PC-3 (cell line): Measurements from ENCODE around the gene ZNF3. TPM values are rescaled to one million over a fixed set of nuclear protein-coding genes. Genes with fewer than 3 reads are reported as not detected.

Experiments
- ATAC-seq: fragments of 200-7000 bp; cut with Tn5 transposase; 2 replicates; pipeline ENCODE4 v1.9.1; 2020; ENCODE audit warnings: mild to moderate bottlenecking, moderate library complexity
- BruUV-seq: library from RNA; stranded (reverse); fragments of 400-500 nt; replicated peaks from 2 replicates; lab custom pipeline; 2021; lab: Mats Ljungman, UMichigan
- CTCF ChIA-PET: fragments of 300-600 bp; sonication (Branson Sonifier 250); formaldehyde crosslinking; loops from one replicate; lab custom pipeline; 2022; ENCODE audit warnings: antibody characterized with exemption; lab: Charles Lee
- POLR2A ChIA-PET: fragments of 300-600 bp; sonication (Branson Sonifier 250); formaldehyde crosslinking; loops from one replicate; lab custom pipeline; 2022; ENCODE audit warnings: antibody characterized with exemption; ENCODE audit not compliant: unreplicated experiment; lab: Charles Lee
- DNase-seq: peaks from one replicate; pipeline ENCODE4 v3.0.0-alpha.2; 2015
- H2AFZ ChIP-seq: fragments of 300-600 bp; sonication (generic); 2 replicates; pipeline ENCODE4 v1.6.0; 2016; ENCODE audit warnings: antibody characterized with exemption, low read length
- H3F3A ChIP-seq: fragments of 300-600 bp; sonication (generic); one replicate; pipeline ENCODE4 v1.6.0; 2017; ENCODE audit warnings: antibody characterized with exemption, low read length, control low read depth, mild to moderate bottlenecking; ENCODE audit not compliant: unreplicated experiment
- H3K27ac ChIP-seq: fragments of 300-600 bp; sonication (generic); 2 replicates; pipeline ENCODE4 v1.5.1; 2016; ENCODE audit warnings: mild to moderate bottlenecking, low read length
- H3K27me3 ChIP-seq: fragments of 300-600 bp; sonication (generic); 2 replicates; pipeline ENCODE4 v1.6.1; 2016; ENCODE audit warnings: low read length, mixed read lengths
- H3K36me3 ChIP-seq: fragments of 300-600 bp; sonication (generic); 2 replicates; pipeline ENCODE4 v1.6.1; 2016; ENCODE audit warnings: low read depth, mixed run types, low read length, mixed read lengths
- H3K4me1 ChIP-seq: fragments of 300-600 bp; sonication (generic); 2 replicates; pipeline ENCODE4 v1.5.1; 2016; ENCODE audit warnings: low read length; ENCODE audit not compliant: insufficient read depth
- H3K4me2 ChIP-seq: fragments of 300-600 bp; sonication (generic); 2 replicates; pipeline ENCODE4 v1.6.0; 2016; ENCODE audit warnings: low read length
- H3K4me3 ChIP-seq: fragments of 300-600 bp; sonication (generic); 2 replicates; pipeline ENCODE4 v1.5.1; 2016; ENCODE audit warnings: mild to moderate bottlenecking, low read length, mixed read lengths
- H3K79me2 ChIP-seq: fragments of 300-600 bp; sonication (generic); 2 replicates; pipeline ENCODE4 v1.6.1; 2017; ENCODE audit warnings: low read length, mixed read lengths
- H3K9ac ChIP-seq: fragments of 300-600 bp; sonication (generic); 2 replicates; pipeline ENCODE4 v1.6.0; 2016; ENCODE audit warnings: mild to moderate bottlenecking, low read length
- H3K9me2 ChIP-seq: fragments of 300-600 bp; sonication (generic); replicated peaks from 2 replicates; pipeline ENCODE4 v1.6.1; 2016; ENCODE audit warnings: mixed run types, low read length, mixed read lengths
- H3K9me3 ChIP-seq: fragments of 300-600 bp; sonication (generic); 2 replicates; pipeline ENCODE4 v1.6.1; 2016; ENCODE audit warnings: low read length, mixed read lengths
- H4K20me1 ChIP-seq: fragments of 300-600 bp; sonication (generic); 2 replicates; pipeline ENCODE4 v1.6.1; 2016; ENCODE audit warnings: low read length, mixed read lengths
- EZH2 ChIP-seq: fragments of 300-600 bp; sonication (generic); IDR thresholded peaks from one replicate; pipeline ENCODE4 v1.6.1; 2017; ENCODE audit warnings: antibody characterized with exemption, mild to moderate bottlenecking, low read length; ENCODE audit not compliant: unreplicated experiment
- EZH2phosphoT487 ChIP-seq: fragments of 300-600 bp; sonication (generic); IDR thresholded peaks from 2 replicates; pipeline ENCODE4 v1.6.1; 2018; ENCODE audit warnings: mild to moderate bottlenecking, antibody characterized with exemption, low read length, borderline replicate concordance
- intact Hi-C: fragments of 100-400 bp; cut with micrococcal nuclease; formaldehyde crosslinking; loops from 2 replicates; pipeline ENCODE4 v1.9.0; 2023
- total RNA-seq: library from RNA; depleted of rRNA; stranded (reverse); fragments of >200 nt; gene quantifications from 2 replicates; pipeline ENCODE4 v1.2.3, GENCODE V29; 2014
- TF ChIP-seq, protein P1 (sequence below): fragments of 300-600 bp; sonication (generic); conservative IDR thresholded peaks from 2 replicates; pipeline ENCODE4 v1.5.1; 2017; ENCODE audit warnings: antibody characterized with exemption, low read depth, mild to moderate bottlenecking, low read length

Gene ZNF3
- total RNA-seq, 1 experiment from 2014 or later = 16.5 TPM

DNA sequence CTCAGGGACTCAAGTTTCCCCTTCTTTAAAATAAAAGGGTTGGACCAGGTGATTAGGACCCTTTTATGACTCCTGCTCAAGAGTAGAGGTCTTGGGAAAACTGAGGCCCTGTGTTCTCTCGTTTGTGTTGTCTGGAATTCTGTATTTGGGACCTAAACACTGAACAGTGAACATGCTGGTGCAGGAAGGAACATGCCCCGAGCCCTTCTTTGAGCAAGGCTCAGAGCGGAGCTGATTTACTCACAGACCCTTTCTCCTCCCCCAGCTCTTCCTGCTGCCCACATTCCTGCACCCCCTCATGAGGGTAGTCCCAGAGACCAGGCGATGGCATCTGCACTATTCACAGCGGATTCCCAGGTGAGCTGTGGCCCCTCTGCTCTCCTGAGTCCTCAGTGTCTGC is 51.9 kb downstream of the ZNF3 start:
- H3K4me1 ChIP-seq = peaks cover 3% of the 10 kb centered on the region
- BruUV-seq = no TSS peak
- TF ChIP-seq EZH2phosphoT487 (no peak), EZH2 (no peak)
- TF ChIP-seq, protein P1, sequence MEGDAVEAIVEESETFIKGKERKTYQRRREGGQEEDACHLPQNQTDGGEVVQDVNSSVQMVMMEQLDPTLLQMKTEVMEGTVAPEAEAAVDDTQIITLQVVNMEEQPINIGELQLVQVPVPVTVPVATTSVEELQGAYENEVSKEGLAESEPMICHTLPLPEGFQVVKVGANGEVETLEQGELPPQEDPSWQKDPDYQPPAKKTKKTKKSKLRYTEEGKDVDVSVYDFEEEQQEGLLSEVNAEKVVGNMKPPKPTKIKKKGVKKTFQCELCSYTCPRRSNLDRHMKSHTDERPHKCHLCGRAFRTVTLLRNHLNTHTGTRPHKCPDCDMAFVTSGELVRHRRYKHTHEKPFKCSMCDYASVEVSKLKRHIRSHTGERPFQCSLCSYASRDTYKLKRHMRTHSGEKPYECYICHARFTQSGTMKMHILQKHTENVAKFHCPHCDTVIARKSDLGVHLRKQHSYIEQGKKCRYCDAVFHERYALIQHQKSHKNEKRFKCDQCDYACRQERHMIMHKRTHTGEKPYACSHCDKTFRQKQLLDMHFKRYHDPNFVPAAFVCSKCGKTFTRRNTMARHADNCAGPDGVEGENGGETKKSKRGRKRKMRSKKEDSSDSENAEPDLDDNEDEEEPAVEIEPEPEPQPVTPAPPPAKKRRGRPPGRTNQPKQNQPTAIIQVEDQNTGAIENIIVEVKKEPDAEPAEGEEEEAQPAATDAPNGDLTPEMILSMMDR = no peak
- H3K27me3 ChIP-seq = no peaks in the 10 kb centered on the region
- peaks cover 7% of the 10 kb centered on the region for H3F3A ChIP-seq
- H3K4me3 ChIP-seq = no peak overlapping the region
- H3K9me3 ChIP-seq = no peaks in the 10 kb centered on the region
- DNase-seq = no peak
- ChIA-PET POLR2A (interaction anchor here (0.5 kb wide), 1 partner anchor 21 kb away, joined by 3 read pairs; no protein-coding TSS in a partner anchor), CTCF (interaction anchor here (0.5 kb wide), 1 partner anchor 14 kb away, joined by 8 read pairs; the partner anchor contains the start of gene ZKSCAN1)
- H3K9me2 ChIP-seq = no peaks in the 10 kb centered on the region
- no peak overlapping the region for H3K4me2 ChIP-seq
- H3K36me3 ChIP-seq = peaks cover 24% of the 10 kb centered on the region
- no peak overlapping the region for H3K27ac ChIP-seq
- H3K9ac ChIP-seq = no peak overlapping the region
- H2AFZ ChIP-seq = no peak overlapping the region
- no peaks in the 10 kb centered on the region for H3K79me2 ChIP-seq
- no peak for ATAC-seq
- intact Hi-C loops = no loop called here
- H4K20me1 ChIP-seq = no peaks in the 10 kb centered on the region

DNA sequence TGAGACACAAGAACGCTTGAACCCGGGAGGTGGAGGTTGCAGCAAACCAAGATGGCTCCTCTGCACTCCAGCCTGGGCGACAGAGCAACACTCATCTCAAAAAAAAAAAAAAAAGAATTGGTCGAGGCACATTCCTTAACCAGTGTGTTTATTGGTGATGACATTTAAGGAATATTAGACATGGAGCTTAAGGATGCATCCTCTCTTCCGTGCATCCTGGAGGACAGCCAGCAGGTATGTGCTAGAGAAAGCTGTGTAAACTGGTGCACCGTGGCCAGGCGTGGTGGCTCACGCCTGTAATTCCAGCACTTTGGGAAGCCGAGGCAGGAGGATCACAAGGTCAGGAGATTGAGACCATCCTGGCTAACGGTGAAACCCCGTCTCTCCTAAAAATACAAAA is 54.3 kb downstream of the ZNF3 start:
- Histone ChIP-seq H3K9me3 (no peaks in the 10 kb centered on the region), H3K4me2 (no peak overlapping the region), H3K27ac (no peak overlapping the region), H4K20me1 (no peaks in the 10 kb centered on the region), H3K4me3 (no peak overlapping the region), H3K9me2 (no peaks in the 10 kb centered on the region), H3K9ac (no peak overlapping the region), H3K79me2 (peaks cover 4% of the 10 kb centered on the region), H3F3A (peaks cover 7% of the 10 kb centered on the region), H2AFZ (no peak overlapping the region), H3K27me3 (no peaks in the 10 kb centered on the region), H3K36me3 (peaks cover 35% of the 10 kb centered on the region), H3K4me1 (peaks cover 7% of the 10 kb centered on the region)
- no TSS peak for BruUV-seq
- DNase-seq (no peak), ATAC-seq (no peak)
- CTCF ChIA-PET = no interaction called here
- POLR2A ChIA-PET = interaction anchor here (0.6 kb wide), 2 partner anchors 33 to 618 kb away, joined by 3 to 8 read pairs; partner anchors contain the start of gene BUD31
- TF ChIP-seq EZH2phosphoT487 (no peak), EZH2 (no peak)
- TF ChIP-seq, protein P1 = no peak
- intact Hi-C loops = no loop called here

DNA sequence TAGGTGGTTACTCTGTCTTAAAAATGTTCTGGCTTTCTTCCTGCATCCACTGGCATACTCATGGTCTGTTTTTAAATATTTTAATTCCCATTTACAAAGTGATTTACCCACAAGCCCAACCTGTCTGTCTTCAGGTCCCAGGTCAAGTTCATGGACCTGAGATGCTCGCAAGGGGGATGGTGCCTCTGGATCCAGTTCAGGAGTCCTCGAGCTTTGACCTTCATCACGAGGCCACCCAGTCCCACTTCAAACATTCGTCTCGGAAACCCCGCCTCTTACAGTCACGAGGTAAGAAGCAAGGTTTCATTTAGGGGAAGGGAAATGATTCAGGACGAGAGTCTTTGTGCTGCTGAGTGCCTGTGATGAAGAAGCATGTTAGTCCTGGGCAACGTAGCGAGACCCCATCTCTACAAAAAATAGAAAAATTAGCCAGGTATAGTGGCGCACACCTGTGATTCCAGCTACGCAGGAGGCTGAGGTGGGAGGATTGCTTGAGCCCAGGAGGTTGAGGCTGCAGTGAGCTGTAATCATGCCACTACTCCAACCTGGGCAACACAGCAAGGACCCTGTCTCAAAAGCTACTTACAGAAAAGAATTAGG is 57.4 kb downstream of the ZNF3 start:
- Histone ChIP-seq H3K9me2 (no peaks in the 10 kb centered on the region), H3K4me3 (no peak overlapping the region), H4K20me1 (no peaks in the 10 kb centered on the region), H3K9me3 (no peaks in the 10 kb centered on the region), H3K36me3 (peaks cover 33% of the 10 kb centered on the region), H3K4me1 (peaks cover 8% of the 10 kb centered on the region), H3K9ac (no peak overlapping the region), H3K27me3 (no peaks in the 10 kb centered on the region), H3K27ac (no peak overlapping the region), H2AFZ (no peak overlapping the region), H3F3A (peaks cover 7% of the 10 kb centered on the region), H3K79me2 (peaks cover 31% of the 10 kb centered on the region), H3K4me2 (no peak overlapping the region)
- no peak for TF ChIP-seq EZH2phosphoT487
- TF ChIP-seq EZH2 = no peak
- TF ChIP-seq, protein P1 = no peak
- ChIA-PET POLR2A (no interaction called here), CTCF (interaction anchor here (0.6 kb wide), 1 partner anchor 37 kb away, joined by 4 read pairs; no protein-coding TSS in a partner anchor)
- no TSS peak for BruUV-seq
- ATAC-seq (no peak), DNase-seq (no peak)
- intact Hi-C loops = no loop called here
